GM23248 (cell line): Measurements from ENCODE around the gene GMEB2. TPM values are rescaled to one million over a fixed set of nuclear protein-coding genes. Genes with fewer than 3 reads are reported as not detected.

ENCODE experiments used
- DNase-seq: peaks from one replicate; pipeline ENCODE4 v3.0.0-alpha.2; 2015
- H2AFZ ChIP-seq: fragments of 200-600 bp; sonication (generic); 2 replicates; pipeline ENCODE4 v1.6.1; 2016; ENCODE audit warnings: antibody characterized with exemption
- H3F3A ChIP-seq: fragments of 200-600 bp; sonication (generic); 2 replicates; pipeline ENCODE4 v1.6.1; 2016; ENCODE audit warnings: mild to moderate bottlenecking, antibody characterized with exemption, mixed run types; ENCODE audit not compliant: insufficient read depth
- H3K27ac ChIP-seq: fragments of 200-600 bp; sonication (generic); 2 replicates; pipeline ENCODE4 v1.5.1; 2016; ENCODE audit warnings: mild to moderate bottlenecking
- H3K27me3 ChIP-seq: fragments of 200-600 bp; sonication (generic); replicated peaks from 2 replicates; pipeline ENCODE4 v1.6.1; 2016; ENCODE audit warnings: mild to moderate bottlenecking; ENCODE audit not compliant: insufficient read depth
- H3K36me3 ChIP-seq: fragments of 200-600 bp; sonication (generic); 2 replicates; pipeline ENCODE4 v1.6.1; 2016; ENCODE audit warnings: low read depth, mild to moderate bottlenecking
- H3K4me1 ChIP-seq: fragments of 200-600 bp; sonication (generic); 2 replicates; pipeline ENCODE4 v1.6.1; 2016; ENCODE audit warnings: mild to moderate bottlenecking; ENCODE audit not compliant: insufficient read depth
- H3K4me2 ChIP-seq: fragments of 200-600 bp; sonication (generic); one replicate; pipeline ENCODE4 v1.6.1; 2016; ENCODE audit warnings: mild to moderate bottlenecking; ENCODE audit not compliant: unreplicated experiment
- H3K4me3 ChIP-seq: fragments of 200-600 bp; sonication (generic); 2 replicates; pipeline ENCODE4 v1.5.1; 2016; ENCODE audit warnings: mild to moderate bottlenecking
- H3K79me2 ChIP-seq: fragments of 200-600 bp; sonication (generic); 2 replicates; pipeline ENCODE4 v1.6.1; 2016; ENCODE audit warnings: mild to moderate bottlenecking; ENCODE audit not compliant: insufficient read depth
- H3K9ac ChIP-seq: fragments of 200-600 bp; sonication (generic); 2 replicates; pipeline ENCODE4 v1.6.1; 2016; ENCODE audit warnings: mild to moderate bottlenecking
- H3K9me2 ChIP-seq: fragments of 200-600 bp; sonication (generic); 2 replicates; pipeline ENCODE4 v1.6.1; 2016; ENCODE audit warnings: mixed run types, mild to moderate bottlenecking, moderate library complexity; ENCODE audit not compliant: insufficient read depth
- H3K9me3 ChIP-seq: fragments of 200-600 bp; sonication (generic); one replicate; pipeline ENCODE4 v1.6.1; 2017; ENCODE audit warnings: low read depth
- H4K20me1 ChIP-seq: fragments of 200-600 bp; sonication (generic); 2 replicates; pipeline ENCODE4 v1.6.0; 2016; ENCODE audit not compliant: insufficient read depth
- EZH2 ChIP-seq: fragments of 200-600 bp; sonication (generic); IDR thresholded peaks from 2 replicates; pipeline ENCODE4 v1.6.1; 2018; ENCODE audit warnings: antibody characterized with exemption, mild to moderate bottlenecking; ENCODE audit not compliant: insufficient read depth, poor library complexity, severe bottlenecking
- EZH2phosphoT487 ChIP-seq: fragments of 200-600 bp; sonication (generic); IDR thresholded peaks from 2 replicates; pipeline ENCODE4 v1.6.1; 2018; ENCODE audit warnings: antibody characterized with exemption, moderate library complexity, mild to moderate bottlenecking, low read depth; ENCODE audit not compliant: insufficient read depth
- WGBS, 2 experiments: methylation state at CpG; one replicate each; pipeline ENCODE4 v1.1.6; 2015 to 2017; ENCODE audit warnings: low lambda C conversion rate in 2 of 2, low coverage in 1 of 2; ENCODE audit errors: missing lambda C conversion rate in 2 of 2; 5-methylcytosine and 5-hydroxymethylcytosine counted together
- in situ Hi-C: fragments of 300-500 bp; cut with MboI; formaldehyde crosslinking; loops from 2 replicates; pipeline ENCODE4 v1.15.0; 2020
- polyA plus RNA-seq: library from polyadenylated mRNA; unstranded; fragments of >200 nt; fragmentation: Nextera tagmentation; extraction: Ambion mirVana; gene quantifications from 2 replicates; pipeline ENCODE4 v1.2.1, GENCODE V29; 2016
- total RNA-seq: library from RNA; depleted of rRNA; stranded (reverse); fragments of >200 nt; shearing (Covaris generic); gene quantifications from 2 replicates; pipeline ENCODE4 v1.2.3, GENCODE V29; 2014

GMEB2 gene
- total and polyA plus RNA-seq, 2 experiments from 2014 or later = 7.8 to 13.6 TPM

GRCh38 chr20:63589261-63590217 lies 37.4 kb downstream of the GMEB2 start:
- Histone ChIP-seq H3K4me3 (no peak overlapping the region), H3K9me3 (no peaks in the 10 kb centered on the region), H3K27me3 (no peaks in the 10 kb centered on the region), H3K9ac (no peak overlapping the region), H3K27ac (no peak overlapping the region), H3K9me2 (no peaks in the 10 kb centered on the region), H3K4me2 (no peak overlapping the region), H3F3A (peaks cover 6% of the 10 kb centered on the region; the same call in 1 of the 2 replicates), H3K36me3 (peaks cover 6% of the 10 kb centered on the region; the same call in 1 of the 2 replicates), H2AFZ (no peak overlapping the region), H4K20me1 (no peaks in the 10 kb centered on the region), H3K79me2 (no peaks in the 10 kb centered on the region), H3K4me1 (peaks cover 8% of the 10 kb centered on the region)
- in situ Hi-C loops = no loop called here
- WGBS, 2 experiments = 69 to 72% methylated on average over 38 of the region's 38 CpGs
- no peak for DNase-seq
- no peak for TF ChIP-seq EZH2
- TF ChIP-seq EZH2phosphoT487 = no peak

GRCh38 chr20:63588641-63589041 lies 38.3 kb downstream of the GMEB2 start:
- no peak for DNase-seq
- H3K9ac ChIP-seq = no peak overlapping the region
- H3F3A ChIP-seq = no peaks in the 10 kb centered on the region
- no peak overlapping the region for H3K27ac ChIP-seq
- 89 to 90% methylated on average over 10 to 11 of the region's 11 CpGs for WGBS, 2 experiments
- no peaks in the 10 kb centered on the region for H3K79me2 ChIP-seq
- no peak overlapping the region for H3K4me2 ChIP-seq
- H3K9me2 ChIP-seq = no peaks in the 10 kb centered on the region
- TF ChIP-seq EZH2 = no peak
- no peak for TF ChIP-seq EZH2phosphoT487
- H3K4me3 ChIP-seq = no peak overlapping the region
- no peaks in the 10 kb centered on the region for H4K20me1 ChIP-seq
- H3K36me3 ChIP-seq = peaks cover 6% of the 10 kb centered on the region; the same call in 1 of the 2 replicates
- H3K27me3 ChIP-seq = no peaks in the 10 kb centered on the region
- H3K4me1 ChIP-seq = no peaks in the 10 kb centered on the region
- H2AFZ ChIP-seq = no peak overlapping the region
- in situ Hi-C loops = no loop called here
- H3K9me3 ChIP-seq = no peaks in the 10 kb centered on the region

GRCh38 chr20:63587776-63588591 lies 38.9 kb downstream of the GMEB2 start:
- WGBS, 2 experiments = 91 to 94% methylated on average over 19 of the region's 19 CpGs
- no peaks in the 10 kb centered on the region for H3K4me1 ChIP-seq
- H2AFZ ChIP-seq = no peak overlapping the region
- in situ Hi-C loops = no loop called here
- no peak overlapping the region for H3K27ac ChIP-seq
- peaks cover 6% of the 10 kb centered on the region; the same call in 1 of the 2 replicates for H3K36me3 ChIP-seq
- H3K79me2 ChIP-seq = no peaks in the 10 kb centered on the region
- H3K4me3 ChIP-seq = no peak overlapping the region
- TF ChIP-seq EZH2 = no peak
- no peak for TF ChIP-seq EZH2phosphoT487
- H3K27me3 ChIP-seq = no peaks in the 10 kb centered on the region
- H3F3A ChIP-seq = no peaks in the 10 kb centered on the region
- no peaks in the 10 kb centered on the region for H3K9me2 ChIP-seq
- H3K4me2 ChIP-seq = no peak overlapping the region
- H3K9ac ChIP-seq = no peak overlapping the region
- DNase-seq = no peak
- no peaks in the 10 kb centered on the region for H4K20me1 ChIP-seq
- H3K9me3 ChIP-seq = no peaks in the 10 kb centered on the region

GRCh38 chr20:63587256-63587655 lies 39.6 kb downstream of the GMEB2 start:
- H4K20me1 ChIP-seq = no peaks in the 10 kb centered on the region
- no peak for TF ChIP-seq EZH2
- no peak for TF ChIP-seq EZH2phosphoT487
- no peaks in the 10 kb centered on the region for H3F3A ChIP-seq
- no peak overlapping the region for H3K4me2 ChIP-seq
- H3K9ac ChIP-seq = no peak overlapping the region
- H3K36me3 ChIP-seq = peaks cover 6% of the 10 kb centered on the region; the same call in 1 of the 2 replicates
- H3K9me2 ChIP-seq = no peaks in the 10 kb centered on the region
- H3K4me1 ChIP-seq = no peaks in the 10 kb centered on the region
- no peaks in the 10 kb centered on the region for H3K9me3 ChIP-seq
- in situ Hi-C loops = no loop called here
- H2AFZ ChIP-seq = no peak overlapping the region
- H3K79me2 ChIP-seq = no peaks in the 10 kb centered on the region
- H3K27ac ChIP-seq = no peak overlapping the region
- WGBS, 2 experiments = 92 to 94% methylated on average over 12 of the region's 12 CpGs
- H3K4me3 ChIP-seq = no peak overlapping the region
- DNase-seq = no peak
- H3K27me3 ChIP-seq = no peaks in the 10 kb centered on the region
